Chondrocyte (in vitro differentiated cells): ENCODE data around the gene GFPT2. TPM values are rescaled to one million over a fixed set of nuclear protein-coding genes. Genes with fewer than 3 reads are reported as not detected.

Experiments used
- DNase-seq: peaks from one replicate; pipeline ENCODE4 v3.0.0; 2021; ENCODE audit warnings: mixed read lengths, low spot score
- H3K27ac Mint-ChIP-seq: one replicate; pipeline ENCODE4 v1.8.0; 2021; ENCODE audit warnings: mild to moderate bottlenecking, moderate library complexity, mixed read lengths; ENCODE audit not compliant: unreplicated experiment
- H3K27me3 Mint-ChIP-seq: 2 replicates; pipeline ENCODE4 v1.8.0; 2021; ENCODE audit warnings: low read depth, mixed read lengths
- H3K36me3 Mint-ChIP-seq: 2 replicates; pipeline ENCODE4 v1.8.0; 2021; ENCODE audit warnings: low read depth, mixed read lengths
- H3K4me1 Mint-ChIP-seq: 2 replicates; pipeline ENCODE4 v1.8.0; 2021; ENCODE audit warnings: low read depth, mild to moderate bottlenecking, mixed read lengths
- H3K4me3 Mint-ChIP-seq: one replicate; pipeline ENCODE4 v1.8.0; 2021; ENCODE audit warnings: mild to moderate bottlenecking, moderate library complexity, mixed read lengths; ENCODE audit not compliant: unreplicated experiment
- H3K9me3 Mint-ChIP-seq: 2 replicates; pipeline ENCODE4 v1.8.0; 2021; ENCODE audit warnings: low read depth, mixed read lengths
- total RNA-seq: library from RNA; stranded (reverse); gene quantifications from 3 replicates; pipeline ENCODE4 v1.2.1, GENCODE V29; 2021
- TF ChIP-seq, protein P1 (sequence below): fragments of 200-600 bp; sonication (generic); IDR thresholded peaks from 2 replicates; pipeline ENCODE4 v1.5.0; 2021; ENCODE audit warnings: antibody characterized with exemption, mild to moderate bottlenecking, moderate library complexity

GFPT2 gene
- total RNA-seq, 1 donor from 2014 or later, result 16.8 TPM

DNA sequence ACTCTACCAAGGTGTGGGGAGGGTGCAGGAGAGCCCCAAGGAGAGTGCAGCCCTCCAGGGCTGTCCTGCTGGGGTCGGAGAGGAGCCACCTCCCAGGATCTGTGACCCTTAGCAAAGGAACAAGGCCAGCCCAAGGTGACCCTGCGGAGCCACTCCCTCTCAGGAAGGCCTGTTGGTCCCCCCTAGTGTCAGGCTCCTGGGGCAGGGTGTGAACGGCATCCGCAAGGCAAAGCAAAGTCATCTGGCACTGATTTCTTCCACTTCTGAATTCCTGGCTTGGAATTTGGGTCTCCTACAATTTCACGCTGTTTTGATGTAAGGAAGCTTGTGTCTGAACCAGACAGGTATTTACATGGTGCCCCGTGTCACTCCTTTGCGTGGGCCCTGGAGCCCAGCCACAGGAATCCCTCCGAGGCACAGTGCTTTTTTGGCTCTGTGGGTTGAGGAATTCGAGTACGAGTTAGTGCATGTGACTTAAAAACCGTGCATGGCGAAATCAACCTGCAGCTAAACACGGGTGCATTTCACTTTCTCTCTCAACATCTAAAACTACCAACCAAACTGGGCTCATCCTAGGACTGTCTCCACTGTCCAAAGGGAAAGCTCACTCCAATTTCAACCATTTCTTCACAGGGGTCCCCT lies 24.5 kb upstream of the GFPT2 start:
- DNase-seq, result no peak
- no peaks in the 10 kb centered on the region for H3K27me3 Mint-ChIP-seq
- H3K27ac Mint-ChIP-seq, result no peak overlapping the region
- no peaks in the 10 kb centered on the region for H3K36me3 Mint-ChIP-seq
- no peaks in the 10 kb centered on the region for H3K9me3 Mint-ChIP-seq
- TF ChIP-seq, protein P1, sequence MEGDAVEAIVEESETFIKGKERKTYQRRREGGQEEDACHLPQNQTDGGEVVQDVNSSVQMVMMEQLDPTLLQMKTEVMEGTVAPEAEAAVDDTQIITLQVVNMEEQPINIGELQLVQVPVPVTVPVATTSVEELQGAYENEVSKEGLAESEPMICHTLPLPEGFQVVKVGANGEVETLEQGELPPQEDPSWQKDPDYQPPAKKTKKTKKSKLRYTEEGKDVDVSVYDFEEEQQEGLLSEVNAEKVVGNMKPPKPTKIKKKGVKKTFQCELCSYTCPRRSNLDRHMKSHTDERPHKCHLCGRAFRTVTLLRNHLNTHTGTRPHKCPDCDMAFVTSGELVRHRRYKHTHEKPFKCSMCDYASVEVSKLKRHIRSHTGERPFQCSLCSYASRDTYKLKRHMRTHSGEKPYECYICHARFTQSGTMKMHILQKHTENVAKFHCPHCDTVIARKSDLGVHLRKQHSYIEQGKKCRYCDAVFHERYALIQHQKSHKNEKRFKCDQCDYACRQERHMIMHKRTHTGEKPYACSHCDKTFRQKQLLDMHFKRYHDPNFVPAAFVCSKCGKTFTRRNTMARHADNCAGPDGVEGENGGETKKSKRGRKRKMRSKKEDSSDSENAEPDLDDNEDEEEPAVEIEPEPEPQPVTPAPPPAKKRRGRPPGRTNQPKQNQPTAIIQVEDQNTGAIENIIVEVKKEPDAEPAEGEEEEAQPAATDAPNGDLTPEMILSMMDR, result no peak
- H3K4me3 Mint-ChIP-seq, result no peak overlapping the region
- H3K4me1 Mint-ChIP-seq, result peaks cover 16% of the 10 kb centered on the region

DNA sequence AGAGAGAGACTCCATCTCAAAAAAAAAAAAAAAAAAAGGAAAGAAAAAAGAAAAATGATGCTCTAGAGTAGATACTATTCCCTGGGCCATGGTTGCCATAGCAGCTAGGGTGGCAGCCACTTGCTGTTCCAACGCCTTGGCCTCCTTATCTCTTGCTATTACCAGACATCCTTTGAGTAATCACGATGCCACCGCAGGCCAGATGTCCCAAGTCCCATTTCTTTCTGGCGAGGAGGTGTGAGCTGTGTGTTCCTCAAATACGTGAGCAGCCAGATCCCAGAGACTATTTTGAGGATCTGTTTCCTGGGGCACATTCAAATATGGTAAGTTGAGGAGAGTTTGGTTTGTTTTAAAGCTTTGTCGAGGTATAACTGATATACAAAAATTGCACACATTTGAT lies 23.4 kb upstream of the GFPT2 start:
- no peaks in the 10 kb centered on the region for H3K27me3 Mint-ChIP-seq
- H3K9me3 Mint-ChIP-seq, result no peaks in the 10 kb centered on the region
- TF ChIP-seq, protein P1, result no peak
- H3K4me3 Mint-ChIP-seq, result no peak overlapping the region
- peaks cover 16% of the 10 kb centered on the region for H3K4me1 Mint-ChIP-seq
- no peaks in the 10 kb centered on the region for H3K36me3 Mint-ChIP-seq
- H3K27ac Mint-ChIP-seq, result no peak overlapping the region
- DNase-seq, result no peak

DNA sequence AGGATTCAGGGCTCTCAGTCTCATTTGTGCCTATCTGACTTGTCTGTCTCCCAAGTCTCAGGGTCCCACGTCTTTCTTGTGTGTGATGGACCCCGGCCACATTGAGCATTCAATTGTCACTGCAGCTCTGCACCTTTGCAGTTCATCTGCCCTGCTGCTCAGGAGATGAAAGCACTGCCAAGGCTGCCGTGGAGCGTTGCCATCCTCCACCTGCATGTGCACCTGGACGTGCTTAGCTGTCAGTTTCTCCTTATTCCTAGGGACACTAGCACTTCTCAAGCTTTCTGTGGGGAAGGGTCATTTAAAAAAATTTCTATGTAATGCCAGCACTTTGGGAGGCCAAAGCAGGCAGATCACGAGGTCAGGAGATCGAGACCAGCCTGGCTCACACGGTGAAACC lies 22.8 kb upstream of the GFPT2 start:
- TF ChIP-seq, protein P1, result no peak
- Mint-ChIP-seq H3K27ac (no peak overlapping the region), H3K27me3 (no peaks in the 10 kb centered on the region), H3K36me3 (no peaks in the 10 kb centered on the region), H3K4me3 (no peak overlapping the region), H3K4me1 (peaks cover 14% of the 10 kb centered on the region), H3K9me3 (no peaks in the 10 kb centered on the region)
- DNase-seq, result no peak

DNA sequence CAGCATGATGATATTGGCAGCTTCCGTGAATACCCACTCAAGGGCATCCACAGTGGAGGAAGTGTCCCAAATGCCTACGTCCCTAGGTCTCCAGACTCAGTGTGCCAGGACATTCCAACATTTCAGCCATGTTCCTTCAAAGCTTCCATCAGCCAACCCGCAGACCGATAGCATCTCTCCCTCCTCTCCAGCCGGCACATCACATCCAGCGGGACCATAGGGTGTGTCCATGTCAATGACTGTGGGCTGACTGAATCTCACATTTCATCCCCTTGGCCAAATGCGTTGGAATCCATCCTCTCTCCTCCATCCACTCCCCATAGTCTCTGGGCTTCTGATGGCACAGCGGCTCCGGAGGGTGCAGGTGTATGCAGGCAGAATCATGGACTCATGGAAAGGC lies 22.2 kb upstream of the GFPT2 start:
- Mint-ChIP-seq H3K27ac (no peak overlapping the region), H3K27me3 (no peaks in the 10 kb centered on the region), H3K4me3 (no peak overlapping the region), H3K9me3 (no peaks in the 10 kb centered on the region), H3K4me1 (peaks cover 14% of the 10 kb centered on the region), H3K36me3 (no peaks in the 10 kb centered on the region)
- TF ChIP-seq, protein P1, result no peak
- DNase-seq, result no peak

DNA sequence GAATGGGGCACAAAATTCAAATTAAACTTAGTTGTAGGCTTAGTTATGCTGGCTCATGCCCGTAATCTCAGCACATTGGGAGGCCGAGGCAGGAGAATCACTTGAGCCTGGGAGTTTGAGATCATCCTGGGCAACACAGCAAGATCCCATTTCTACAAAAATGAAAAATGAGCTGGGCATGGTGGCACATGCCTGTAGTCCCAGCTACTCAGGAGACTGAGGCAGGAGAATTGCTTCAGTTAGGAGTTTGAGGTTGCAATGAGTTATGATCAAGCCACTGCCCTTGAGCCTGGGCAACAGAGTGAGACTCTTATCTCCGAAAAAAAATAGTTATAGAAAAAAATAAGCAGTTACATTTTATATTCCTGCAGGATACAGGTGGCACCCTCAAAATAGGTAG lies 20.7 kb upstream of the GFPT2 start:
- H3K27me3 Mint-ChIP-seq, result no peaks in the 10 kb centered on the region
- no peak for DNase-seq
- no peaks in the 10 kb centered on the region for H3K9me3 Mint-ChIP-seq
- peaks cover 12% of the 10 kb centered on the region for H3K4me1 Mint-ChIP-seq
- no peak overlapping the region for H3K27ac Mint-ChIP-seq
- no peak overlapping the region for H3K4me3 Mint-ChIP-seq
- no peaks in the 10 kb centered on the region for H3K36me3 Mint-ChIP-seq
- TF ChIP-seq, protein P1, result no peak
